ENCODE measurements around the gene SLC10A3.
"Not testable (repeated sequence)": the region's sequence is repeated elsewhere in the genome, so short reads cannot be mapped to it uniquely, and the experiment has no call there.

SLC10A3 gene

GRCh38 chrX:154509455-154509854 lies 19.0 kb upstream of the SLC10A3 start:
- DNase-seq, result no peak

DNA sequence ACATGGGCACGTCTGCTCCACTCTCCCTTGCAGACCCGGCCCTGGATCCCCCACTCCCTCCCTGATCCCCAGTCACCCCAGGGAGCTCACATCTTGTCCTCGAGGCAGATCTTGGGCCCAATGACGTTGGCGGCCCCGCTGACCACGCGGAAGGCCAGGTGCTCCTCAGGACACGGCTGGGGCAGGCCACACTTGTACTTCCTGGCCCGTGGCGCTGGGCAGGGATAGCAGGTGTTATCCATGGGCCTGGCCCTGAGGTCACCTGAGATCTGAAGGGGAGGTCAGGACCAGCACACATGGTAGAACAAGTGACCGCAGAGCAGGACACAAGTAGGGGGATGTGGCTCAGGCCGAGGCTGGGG lies 17.9 kb upstream of the SLC10A3 start:
- DNase-seq, result no peak

DNA sequence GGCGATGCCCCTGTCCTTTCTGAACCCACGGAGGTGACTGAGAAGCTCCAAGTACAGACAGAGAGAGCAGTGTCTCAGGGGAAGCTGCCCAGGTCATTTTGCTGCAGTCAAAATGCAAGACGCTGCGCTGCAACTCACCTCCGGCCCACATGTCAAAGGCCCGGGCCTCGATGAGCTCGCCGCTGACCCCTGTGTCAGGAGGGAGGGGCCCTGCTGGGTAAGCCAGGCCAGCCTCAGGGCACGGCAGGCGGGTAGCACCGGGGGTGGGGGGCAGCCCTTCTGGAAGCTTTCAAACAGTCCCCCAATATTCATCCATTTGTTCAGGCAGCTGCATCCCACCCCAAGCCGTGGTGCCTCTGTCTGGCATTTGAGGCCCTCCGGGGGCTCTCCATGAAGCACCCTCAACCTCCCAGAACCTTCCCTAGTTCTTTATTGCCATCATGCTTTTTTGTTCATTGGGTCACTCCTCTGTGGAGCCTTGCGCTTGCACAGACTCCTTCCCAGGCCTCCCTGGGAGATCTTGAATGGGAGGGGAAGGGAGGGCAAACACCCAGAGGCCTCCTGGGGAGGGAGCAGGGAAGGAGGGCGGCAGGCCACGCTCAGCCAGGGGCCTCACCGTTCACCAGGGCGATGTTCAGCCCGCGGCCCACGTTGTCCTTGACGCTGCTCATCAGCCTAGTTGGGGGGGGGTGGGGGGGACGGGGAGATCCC lies 17.4 kb upstream of the SLC10A3 start:
- DNase-seq, result no peak

GRCh38 chrX:154506483-154507332 lies 16.3 kb upstream of the SLC10A3 start:
- DNase-seq, result no peak

DNA sequence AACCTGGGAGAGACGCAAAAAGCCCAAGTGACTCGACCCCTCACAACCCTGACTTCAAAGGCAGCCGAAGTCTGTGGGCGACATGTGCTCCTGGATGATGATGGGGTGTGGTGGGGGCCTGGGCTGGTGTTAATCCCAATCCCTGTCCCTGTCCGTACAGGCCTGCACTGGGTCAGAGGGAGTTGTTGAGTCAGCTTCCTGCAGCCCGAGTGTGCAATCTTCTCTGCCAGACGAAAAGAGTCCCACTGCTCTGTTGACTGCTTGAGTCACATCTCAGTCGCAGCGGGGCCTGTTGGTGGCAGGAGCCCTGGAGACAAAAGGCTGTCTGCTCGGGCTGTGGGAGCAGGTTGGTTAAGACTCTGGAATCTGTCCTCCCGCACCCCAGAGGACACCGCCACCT lies 15.3 kb upstream of the SLC10A3 start:
- no peak for DNase-seq

DNA sequence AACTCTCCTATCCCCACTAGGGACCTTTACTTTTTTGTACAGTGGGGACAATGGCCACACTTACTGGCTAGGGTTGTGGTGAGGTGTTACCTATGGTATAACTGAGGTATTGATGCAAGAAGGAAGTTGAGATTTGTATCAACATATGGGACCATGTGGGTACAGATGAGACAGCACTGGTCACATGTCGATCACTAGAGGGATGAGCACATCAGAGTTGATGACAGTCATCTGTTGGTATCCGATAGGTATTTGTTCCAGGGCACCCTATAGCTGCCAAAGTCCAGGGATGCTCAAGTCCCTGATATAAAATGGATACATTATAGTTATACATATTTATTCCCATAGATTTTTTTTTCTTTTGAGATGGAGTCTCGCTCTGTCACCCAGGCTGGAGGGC lies 12.6 kb upstream of the SLC10A3 start:
- no peak for DNase-seq

GRCh38 chrX:154502098-154502497 lies 11.7 kb upstream of the SLC10A3 start:
- no peak for DNase-seq

GRCh38 chrX:154501423-154501822 lies 11.0 kb upstream of the SLC10A3 start:
- not testable (repeated sequence) for DNase-seq

DNA sequence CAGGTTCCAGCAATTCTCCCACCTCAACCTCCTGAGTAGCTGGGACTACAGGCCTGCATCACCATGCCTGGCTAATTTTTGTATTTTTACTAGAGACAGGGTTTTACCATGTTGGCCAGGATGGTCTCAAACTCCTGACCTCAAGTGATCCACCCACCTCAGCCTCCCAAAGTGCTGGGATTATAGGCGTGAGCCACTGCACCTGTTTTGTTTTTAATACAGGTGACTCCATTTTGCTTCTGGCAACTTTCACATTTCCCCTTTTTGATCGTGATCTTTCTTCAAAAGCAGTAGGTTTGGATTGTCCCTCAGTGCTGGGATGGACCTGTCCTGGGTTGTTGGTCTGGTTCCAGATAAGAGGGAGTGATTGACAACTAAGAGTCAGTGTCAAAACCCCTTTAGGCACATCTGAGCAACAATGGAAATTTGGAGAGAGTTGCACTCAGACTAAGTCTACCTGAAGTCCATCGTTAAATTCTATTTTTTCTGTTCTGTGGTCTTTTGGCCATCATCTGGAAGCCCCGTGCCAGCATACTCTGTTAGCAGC lies 6.2 kb upstream of the SLC10A3 start:
- peak; percentile 6 for DNase-seq

DNA sequence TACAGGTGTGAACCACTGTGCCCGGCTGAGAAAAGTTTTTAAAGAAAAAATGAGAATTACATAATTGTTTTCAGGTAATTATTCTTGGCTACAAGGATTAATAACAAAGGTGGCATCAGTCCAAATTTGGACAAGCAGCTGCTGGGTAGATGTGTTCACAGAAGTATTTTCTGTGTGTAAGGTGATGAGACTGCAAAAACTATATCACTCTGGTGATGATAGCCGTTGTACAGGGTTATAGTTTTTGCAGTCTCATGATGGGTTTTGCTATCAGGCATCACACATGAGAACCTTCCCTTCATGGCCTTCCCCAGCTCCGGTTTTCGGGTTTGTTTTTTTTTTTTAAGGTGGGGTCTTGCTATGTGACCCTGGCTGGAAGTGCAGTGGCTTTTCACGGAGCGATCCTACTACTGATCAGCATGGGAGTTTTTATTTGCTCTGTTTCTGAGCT lies 5.1 kb upstream of the SLC10A3 start:
- peak; percentile 92 for DNase-seq

DNA sequence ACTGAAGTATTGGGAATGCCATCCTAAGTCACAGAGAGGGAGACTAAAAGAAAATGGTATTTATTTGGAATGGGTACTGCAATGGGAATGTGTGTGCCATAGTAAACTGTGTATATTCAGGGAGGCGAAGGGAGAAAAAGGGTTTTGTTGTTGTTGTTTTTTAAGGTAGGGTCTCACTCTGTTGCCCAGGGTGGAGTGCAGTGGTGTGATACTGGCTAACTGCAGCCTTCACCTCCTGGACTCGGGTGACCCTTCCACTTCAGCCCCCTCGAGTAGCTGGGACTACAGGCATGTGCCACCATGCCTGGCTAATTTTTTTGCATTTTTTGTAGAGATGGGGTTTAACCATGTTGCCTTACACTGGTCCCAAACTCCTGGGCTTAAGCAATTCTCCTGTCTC lies 4.3 kb upstream of the SLC10A3 start:
- no peak for DNase-seq

- peak; percentile 47 for DNase-seq
These were observed 412 bp downstream of the SLC10A3 start for GRCh38 chrX:154490021-154490413.

DNA sequence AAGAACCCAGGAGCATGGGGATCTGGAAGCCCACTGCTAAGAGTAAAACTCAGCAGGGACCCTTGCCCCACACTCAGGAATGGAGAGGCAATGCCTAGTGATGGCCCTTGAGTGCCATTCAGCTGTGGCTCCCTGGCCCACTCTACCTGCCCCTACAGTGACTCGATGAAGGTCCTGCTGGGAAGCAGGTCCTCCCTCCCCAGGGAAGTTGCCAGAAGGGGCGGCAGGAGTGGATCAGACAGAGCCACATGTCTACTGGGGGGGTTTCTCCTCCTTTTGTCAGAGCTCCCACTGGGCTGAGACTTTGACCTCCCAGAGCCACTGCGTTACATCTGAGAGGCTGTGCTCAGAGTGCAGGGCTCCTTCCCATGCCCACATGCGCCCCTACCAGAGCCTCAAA lies 1.2 kb downstream of the SLC10A3 start:
- no peak for DNase-seq

GRCh38 chrX:154488336-154489075 lies 1.9 kb downstream of the SLC10A3 start:
- DNase-seq, result no peak

- no peak for DNase-seq
These were observed 2.7 kb downstream of the SLC10A3 start for GRCh38 chrX:154487518-154488290.

GRCh38 chrX:154486396-154487207 lies 3.8 kb downstream of the SLC10A3 start, which contains the start of gene UBL4A:
UBL4A (minus strand) TSS chrX:154486615; CDS start chrX:154486584, 31 bp downstream.
- peak; percentile 48 for DNase-seq

DNA sequence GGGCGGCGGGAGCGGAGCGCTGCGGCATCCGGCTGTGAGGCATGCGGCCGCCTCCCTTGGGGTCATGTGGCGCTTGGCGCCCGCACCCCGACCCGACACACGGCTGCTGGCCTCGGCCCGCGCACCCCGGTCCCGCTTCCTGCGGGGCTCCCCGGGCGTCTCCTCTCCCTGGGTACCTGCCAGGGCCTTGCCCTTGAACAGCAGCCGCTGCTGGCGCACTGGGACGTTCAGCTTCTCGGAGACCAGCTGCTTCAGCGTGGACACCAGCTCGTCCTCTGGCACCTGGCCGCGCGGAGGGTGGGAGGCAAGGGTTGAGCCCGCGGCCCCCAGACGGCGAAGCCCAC lies 4.4 kb downstream of the SLC10A3 start:
- DNase-seq, result peak; percentile 9

DNA sequence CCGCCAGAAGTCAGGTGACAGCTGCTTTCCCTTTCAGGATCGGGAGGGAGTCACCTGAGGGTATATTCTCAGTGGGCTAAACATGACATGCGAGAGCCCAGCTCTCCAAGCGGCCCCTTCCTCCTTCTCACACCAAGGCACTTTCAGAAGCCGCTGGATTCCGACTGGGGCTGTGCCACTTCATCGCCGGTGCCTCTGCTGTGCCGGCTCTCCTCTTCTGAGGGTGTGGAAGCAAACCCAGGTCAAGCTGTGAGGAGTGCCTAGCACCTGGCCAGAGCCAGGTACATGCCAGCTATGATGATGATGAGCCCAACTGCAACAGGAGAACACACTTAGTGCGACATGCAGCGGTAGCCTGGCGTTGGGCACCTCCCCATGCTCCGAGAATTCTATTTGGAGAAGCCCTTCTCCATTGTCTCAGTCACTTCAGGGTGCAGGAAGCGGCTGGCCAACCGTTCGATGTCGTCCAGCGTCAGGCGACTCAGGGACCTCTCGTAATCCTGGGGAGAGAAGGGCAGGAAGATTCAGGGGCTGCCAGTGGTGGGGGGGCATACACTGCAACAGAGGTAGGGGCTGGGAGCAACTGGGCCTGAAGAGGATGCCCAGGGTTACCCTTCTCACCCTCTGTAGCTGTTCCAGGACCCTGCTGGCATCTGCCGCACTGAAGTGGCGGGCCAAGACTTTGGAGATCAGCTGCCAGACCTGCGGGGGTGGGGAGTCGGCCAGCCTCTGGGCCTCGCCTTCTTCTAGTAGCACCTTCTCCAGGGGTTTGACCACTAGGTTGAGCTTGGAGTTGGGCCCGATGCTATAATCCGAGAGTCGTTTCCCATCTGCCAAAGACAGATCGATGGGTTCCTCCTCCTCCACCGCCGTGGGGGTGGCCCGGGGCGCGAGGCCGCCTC lies 5.0 kb downstream of the SLC10A3 start:
- peak; percentile 10 for DNase-seq

DNA sequence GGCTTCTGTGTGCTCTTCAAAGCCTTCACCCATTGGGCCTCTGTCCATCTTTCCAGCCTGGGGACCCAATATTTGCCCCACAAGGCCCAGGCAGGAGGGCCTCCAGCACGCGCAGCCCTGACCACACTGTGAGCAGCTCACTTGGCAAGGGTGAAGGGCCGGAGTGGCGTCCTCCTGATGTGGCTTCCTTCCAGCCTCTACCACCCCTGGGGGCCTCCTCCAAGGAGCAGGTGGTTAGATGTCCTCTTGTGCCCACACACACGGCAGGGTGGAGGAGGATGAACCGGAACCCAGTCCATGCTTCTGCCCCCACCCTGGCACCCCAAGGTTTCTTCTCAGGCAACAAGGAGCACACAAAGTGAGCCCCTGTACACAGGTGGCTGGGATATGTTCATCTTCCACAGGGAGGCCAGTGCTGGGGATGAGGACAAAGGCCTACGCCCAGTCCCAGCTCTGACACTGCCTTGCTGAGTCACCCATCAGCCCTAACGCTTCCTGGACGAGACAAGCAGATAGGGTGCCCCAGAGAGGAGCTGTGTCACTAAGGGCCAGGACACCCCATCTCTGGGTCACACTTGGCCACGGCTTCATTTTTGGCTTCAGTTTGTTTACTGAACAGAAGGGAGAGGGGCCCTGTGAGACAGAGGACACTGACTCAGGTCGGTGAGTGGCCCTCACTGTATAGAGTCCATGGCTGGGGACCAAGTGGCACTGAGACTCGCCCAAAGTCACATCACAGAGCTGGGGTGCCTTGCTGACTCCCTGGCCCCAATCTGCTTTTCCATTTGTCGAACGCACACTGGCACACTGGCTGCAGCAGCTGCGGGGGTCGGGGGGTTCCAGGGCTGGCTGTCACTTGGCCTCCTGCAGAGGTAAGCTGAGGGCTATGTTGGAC lies 5.9 kb downstream of the SLC10A3 start:
- peak; percentile 84 for DNase-seq

Measured in hematopoietic multipotent progenitor cell treated with erythropoietin and hydrocortisone succinate and interleukin-3 and kit ligand, for 8 days (in vitro differentiated cells).